NOMO-1 treated with DMSO at 0.1 percent for 48 hours (cell line): Measurements from ENCODE around the gene ZDHHC5.
A peak's percentile ranks its signal among the peaks of the same experiment; 100 is the strongest.
"Not testable (repeated sequence)": the region's sequence is repeated elsewhere in the genome, so short reads cannot be mapped to it uniquely, and the experiment has no call there.

Experiments used
- DNase-seq: peaks from one replicate; lab custom pipeline; 2025; ENCODE audit not compliant: unreplicated experiment; lab: John Stamatoyannopoulos, UW

ZDHHC5 gene

GRCh38 chr11:57663975-57664374 is 3.9 kb upstream of the ZDHHC5 start:
- no peak for DNase-seq

GRCh38 chr11:57667117-57667735 is 688 bp upstream of the ZDHHC5 start:
- peak; percentile 98 for DNase-seq

- peak; percentile 45 for DNase-seq
These were observed 494 bp downstream of the ZDHHC5 start for GRCh38 chr11:57668434-57668782.

GRCh38 chr11:57674251-57674650 is 6.3 kb downstream of the ZDHHC5 start:
- no peak for DNase-seq

- DNase-seq, result no peak
These were observed 7.4 kb downstream of the ZDHHC5 start for GRCh38 chr11:57675176-57675941.

- DNase-seq, result no peak
These were observed 11.5 kb downstream of the ZDHHC5 start for GRCh38 chr11:57679396-57679795.

GRCh38 chr11:57680552-57680874 is 12.6 kb downstream of the ZDHHC5 start:
- DNase-seq, result no peak

GRCh38 chr11:57681168-57681567 is 13.3 kb downstream of the ZDHHC5 start:
- no peak for DNase-seq

- DNase-seq, result not testable (repeated sequence)
These were observed 22.6 kb downstream of the ZDHHC5 start for GRCh38 chr11:57690474-57690873.

- no peak for DNase-seq
These were observed 31.0 kb downstream of the ZDHHC5 start for GRCh38 chr11:57698843-57699365.

GRCh38 chr11:57699813-57700212 is 31.9 kb downstream of the ZDHHC5 start:
- DNase-seq, result no peak

GRCh38 chr11:57700425-57700824 is 32.5 kb downstream of the ZDHHC5 start:
- no peak for DNase-seq

- DNase-seq, result no peak
These were observed 35.4 kb downstream of the ZDHHC5 start for GRCh38 chr11:57703341-57703740.

- no peak for DNase-seq
These were observed 37.0 kb downstream of the ZDHHC5 start for GRCh38 chr11:57704932-57705331.

GRCh38 chr11:57705432-57705831 is 37.5 kb downstream of the ZDHHC5 start:
- not testable (repeated sequence) for DNase-seq

GRCh38 chr11:57709802-57710367 is 42.0 kb downstream of the ZDHHC5 start:
- no peak for DNase-seq

- DNase-seq, result peak; percentile 71
These were observed 43.7 kb downstream of the ZDHHC5 start, which contains the start of gene MED19 for GRCh38 chr11:57711414-57712255. Gene MED19, minus strand, starts transcription at chr11:57712215. Its CDS starts 36 bp downstream, at chr11:57712179.

GRCh38 chr11:57712256-57713150 is 44.6 kb downstream of the ZDHHC5 start, which contains the start of gene TMX2:
Gene TMX2, plus strand, starts transcription at chr11:57712593. Its CDS starts 26 bp downstream, at chr11:57712619.
- DNase-seq, result peak; percentile 99

GRCh38 chr11:57713835-57714234 is 45.9 kb downstream of the ZDHHC5 start:
- no peak for DNase-seq

GRCh38 chr11:57716726-57717125 is 48.8 kb downstream of the ZDHHC5 start:
- not testable (repeated sequence) for DNase-seq
